ENCODE results near the gene TASP1.

Gene TASP1

DNA sequence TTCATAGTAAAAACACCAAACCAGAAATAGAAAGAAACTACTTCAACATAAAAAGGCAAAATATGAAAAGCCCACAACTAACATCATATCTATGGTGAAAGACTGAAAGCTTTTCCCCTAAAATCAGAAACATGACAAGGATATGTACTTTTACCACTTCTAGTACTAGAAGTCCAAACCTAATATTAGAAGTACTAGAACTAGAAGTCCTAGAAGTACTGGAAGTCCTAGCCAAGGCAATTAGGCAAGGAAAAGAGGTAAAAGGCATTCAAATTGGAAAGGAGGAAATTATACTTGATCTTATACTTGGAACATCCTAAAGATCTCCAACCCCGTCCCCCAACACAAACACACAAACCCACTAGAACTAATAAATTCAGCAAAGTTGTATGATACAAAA is 74.9 kb downstream of the TASP1 start:
- DNase-seq = no peak

DNA sequence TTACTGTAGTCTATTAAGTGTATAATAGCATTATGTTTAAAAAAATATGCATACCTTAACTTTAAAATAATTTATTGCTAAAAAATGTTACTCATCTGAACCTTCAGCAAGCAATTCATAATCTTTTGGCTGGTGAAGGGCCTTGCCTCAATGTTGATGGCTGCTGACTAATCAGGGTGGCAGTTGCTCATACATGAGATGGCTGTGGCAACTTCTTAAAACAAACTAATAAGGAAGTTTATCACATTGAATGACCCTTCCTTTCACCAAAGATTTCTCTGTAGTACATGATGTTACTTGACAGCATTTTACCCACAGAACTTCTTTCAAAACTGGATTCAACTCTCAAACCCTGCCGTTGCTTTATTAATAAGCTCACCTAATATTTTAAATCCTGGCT is 84.0 kb downstream of the TASP1 start:
- no peak for DNase-seq

DNA sequence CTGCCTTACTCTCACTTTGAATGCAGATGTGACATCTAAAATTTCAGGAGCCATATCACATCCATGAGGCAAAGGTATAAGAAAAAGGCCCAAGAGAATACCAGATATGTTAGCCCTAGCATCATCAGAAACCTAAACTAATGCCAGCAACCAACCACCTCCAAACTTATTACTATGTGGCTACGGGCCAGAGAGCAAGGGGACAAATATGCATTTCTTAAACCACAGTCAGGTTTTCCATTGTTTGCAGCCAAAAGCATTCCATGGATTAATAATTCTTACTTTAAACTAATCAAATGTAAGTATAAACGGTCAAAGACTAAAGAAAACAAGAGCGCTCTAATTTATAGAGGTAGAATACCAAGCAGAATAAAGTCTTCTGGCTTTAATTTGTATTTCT is 84.7 kb downstream of the TASP1 start:
- DNase-seq = no peak

DNA sequence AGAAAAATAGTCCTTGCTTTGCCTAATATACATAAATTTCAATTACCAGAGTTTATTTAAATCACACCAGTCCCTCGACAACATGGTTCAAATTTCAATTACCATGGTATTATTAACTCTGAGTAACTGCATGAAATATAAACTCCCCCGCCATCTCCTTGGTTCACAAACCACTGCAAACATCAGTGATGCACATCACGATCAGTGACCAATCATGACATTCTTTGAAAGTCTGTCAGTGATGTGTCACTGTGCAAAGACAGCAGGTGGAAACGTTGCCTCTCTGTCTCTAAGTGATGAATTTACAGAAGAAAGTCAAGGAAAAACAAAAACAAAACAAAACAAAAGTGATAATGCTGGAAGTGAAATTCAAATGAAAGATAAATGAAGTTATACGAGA is 86.7 kb downstream of the TASP1 start:
- DNase-seq = no peak

DNA sequence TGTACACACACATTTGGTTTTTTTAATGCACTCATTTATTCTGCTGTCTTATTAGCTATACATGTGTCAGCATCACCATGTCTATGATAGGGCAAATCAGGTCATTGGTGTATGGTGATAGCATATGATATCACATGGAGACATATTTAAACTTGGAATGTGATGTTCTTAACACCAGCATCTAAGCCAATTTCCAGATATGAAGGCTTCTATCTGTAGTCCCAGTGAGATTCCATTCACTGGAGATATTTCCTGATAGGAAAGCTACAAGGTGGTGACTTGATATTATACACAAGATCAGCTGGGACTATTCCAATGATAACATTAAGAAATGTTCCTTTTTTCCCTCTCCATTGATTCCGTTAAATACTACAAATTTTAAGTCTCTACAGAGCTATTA is 89.3 kb downstream of the TASP1 start:
- DNase-seq = no peak

DNA sequence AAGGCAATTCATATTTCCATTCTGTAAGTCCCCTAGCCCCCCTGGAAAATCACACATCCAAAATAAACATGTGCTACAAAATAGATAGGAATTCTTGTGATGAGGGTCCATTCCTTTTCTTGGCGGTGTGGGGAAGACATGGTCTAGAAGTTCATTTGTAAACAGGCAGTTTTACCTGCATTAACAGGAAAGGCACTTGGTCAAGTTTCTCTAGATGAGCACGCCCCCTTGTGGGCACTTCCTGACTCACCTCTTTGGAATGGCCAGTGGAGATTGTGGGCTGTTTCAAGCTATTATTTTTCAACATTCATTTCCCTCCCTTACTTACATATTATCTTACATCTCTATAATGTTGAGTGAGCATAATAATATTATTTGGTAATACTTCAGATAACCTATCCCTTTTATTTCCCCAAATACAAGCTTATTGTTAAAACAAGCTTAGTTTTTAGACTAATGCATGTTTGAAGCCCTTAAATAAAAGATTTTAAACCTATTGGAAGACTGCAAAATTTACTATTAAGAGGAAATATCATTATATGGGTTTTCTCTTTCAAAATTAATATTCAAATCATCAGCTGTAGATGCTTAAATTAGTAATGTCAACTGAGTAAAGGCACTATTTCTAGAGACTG is 92.1 kb downstream of the TASP1 start:
- DNase-seq = peak; percentile 60

DNA sequence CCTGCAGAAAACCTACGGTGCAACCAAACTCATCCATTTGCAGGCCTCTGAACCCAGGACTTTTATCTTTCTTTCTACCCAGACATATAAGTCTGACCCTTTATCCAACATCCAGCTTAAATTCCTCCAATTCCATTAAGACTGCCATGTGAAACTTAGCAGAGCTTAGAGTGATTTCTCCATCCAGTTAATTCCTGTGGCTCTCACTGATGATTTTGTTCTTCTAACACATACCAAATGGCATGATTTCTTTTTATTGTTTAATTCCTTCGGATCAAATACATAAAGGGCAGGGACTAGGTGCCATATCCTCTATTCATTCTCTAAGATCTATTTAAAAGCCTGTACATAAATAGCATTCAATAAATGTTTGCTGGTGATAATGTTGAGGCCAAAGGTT is 92.9 kb downstream of the TASP1 start:
- no peak for DNase-seq

DNA sequence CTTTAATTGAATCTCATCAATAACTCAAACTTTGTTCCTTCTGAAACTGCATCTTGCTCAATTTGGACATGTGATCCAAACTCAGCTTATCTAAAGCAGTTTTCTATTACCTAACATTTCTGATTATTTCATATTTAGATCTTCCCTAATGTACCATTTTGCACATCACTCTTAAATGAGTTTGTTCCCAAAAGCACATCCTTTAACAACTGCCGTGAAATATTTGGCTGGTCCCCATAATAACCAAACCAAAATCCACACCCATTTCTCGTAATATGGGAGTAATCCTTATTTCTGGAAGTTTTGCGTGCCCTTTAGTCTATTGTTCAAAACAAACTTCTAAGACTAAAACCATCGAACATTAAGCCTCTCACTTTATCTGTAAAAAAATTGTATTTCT is 94.9 kb downstream of the TASP1 start:
- no peak for DNase-seq

DNA sequence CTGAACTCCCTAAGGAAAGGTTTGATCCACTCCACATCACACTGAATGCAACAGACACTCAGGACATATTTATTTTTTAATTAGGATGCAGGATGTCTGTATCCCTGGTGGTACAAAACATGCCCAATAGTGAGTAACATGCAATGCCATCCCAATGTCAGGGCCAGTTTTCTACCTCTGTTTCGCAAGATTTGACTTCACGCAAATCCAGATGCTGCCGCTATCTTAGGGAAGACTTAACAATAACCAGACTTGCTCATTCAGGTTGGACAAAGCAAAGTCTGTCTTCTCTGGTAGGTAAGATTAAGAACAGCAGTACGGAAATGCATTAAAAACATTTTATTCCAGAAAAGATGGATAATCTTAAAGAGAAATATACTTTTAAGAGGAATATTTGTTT is 103.1 kb downstream of the TASP1 start:
- no peak for DNase-seq

DNA sequence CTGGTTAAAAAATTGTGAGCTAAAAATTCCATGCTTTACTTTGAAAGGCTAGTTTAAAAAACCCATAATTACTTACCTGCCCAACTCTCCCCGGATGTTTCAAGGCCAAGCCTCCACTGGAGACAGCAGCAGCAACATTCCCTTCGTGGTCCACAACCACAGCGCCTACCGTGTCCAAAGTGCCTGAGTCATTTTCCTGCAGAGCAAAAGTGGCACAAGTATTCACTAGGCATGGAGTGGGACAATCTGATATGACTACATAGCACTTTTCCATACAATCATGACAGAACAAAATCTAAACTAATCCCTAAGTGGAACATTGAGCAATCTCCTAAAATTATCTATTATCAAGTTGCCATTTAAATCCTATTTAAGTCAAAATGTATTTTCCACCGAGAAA is 104.8 kb downstream of the TASP1 start:
- no peak for DNase-seq

DNA sequence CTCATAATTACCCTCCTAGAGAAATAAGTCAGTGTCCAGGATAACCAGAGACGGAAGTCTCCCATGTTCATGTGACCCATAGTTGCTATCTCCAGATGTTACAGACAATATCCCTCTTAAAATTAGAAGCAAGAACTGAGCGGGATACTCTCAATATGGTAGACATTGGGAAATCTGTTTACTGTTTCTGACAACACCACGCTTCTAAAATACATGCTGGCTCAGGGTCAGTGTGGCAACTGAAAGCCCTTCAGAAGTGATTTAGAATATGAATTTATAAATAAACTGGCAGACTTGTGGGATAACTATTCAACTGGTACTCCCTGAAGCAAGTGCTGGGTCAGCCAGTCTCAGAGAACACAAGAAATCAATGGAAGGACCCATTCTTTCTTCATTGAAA is 108.6 kb downstream of the TASP1 start:
- DNase-seq = no peak

DNA sequence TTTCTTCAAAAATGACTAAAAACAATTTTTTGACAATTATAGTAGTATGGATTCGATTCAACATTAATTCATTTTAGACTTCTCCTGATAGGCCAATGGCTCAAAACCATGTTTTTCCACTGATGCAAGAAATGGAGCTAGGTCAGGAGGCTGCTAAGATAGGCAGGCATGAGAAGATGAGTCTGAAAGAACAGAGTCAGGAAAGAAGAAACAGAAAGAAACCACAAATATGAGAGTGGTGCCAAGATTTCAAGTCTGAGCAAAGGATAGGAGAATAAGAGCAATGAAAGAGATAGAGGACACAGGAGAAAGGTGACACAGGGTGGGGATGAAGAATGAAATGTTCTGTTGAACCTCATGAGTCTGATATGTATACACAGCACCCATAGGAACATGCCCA is 112.2 kb downstream of the TASP1 start:
- DNase-seq = no peak

DNA sequence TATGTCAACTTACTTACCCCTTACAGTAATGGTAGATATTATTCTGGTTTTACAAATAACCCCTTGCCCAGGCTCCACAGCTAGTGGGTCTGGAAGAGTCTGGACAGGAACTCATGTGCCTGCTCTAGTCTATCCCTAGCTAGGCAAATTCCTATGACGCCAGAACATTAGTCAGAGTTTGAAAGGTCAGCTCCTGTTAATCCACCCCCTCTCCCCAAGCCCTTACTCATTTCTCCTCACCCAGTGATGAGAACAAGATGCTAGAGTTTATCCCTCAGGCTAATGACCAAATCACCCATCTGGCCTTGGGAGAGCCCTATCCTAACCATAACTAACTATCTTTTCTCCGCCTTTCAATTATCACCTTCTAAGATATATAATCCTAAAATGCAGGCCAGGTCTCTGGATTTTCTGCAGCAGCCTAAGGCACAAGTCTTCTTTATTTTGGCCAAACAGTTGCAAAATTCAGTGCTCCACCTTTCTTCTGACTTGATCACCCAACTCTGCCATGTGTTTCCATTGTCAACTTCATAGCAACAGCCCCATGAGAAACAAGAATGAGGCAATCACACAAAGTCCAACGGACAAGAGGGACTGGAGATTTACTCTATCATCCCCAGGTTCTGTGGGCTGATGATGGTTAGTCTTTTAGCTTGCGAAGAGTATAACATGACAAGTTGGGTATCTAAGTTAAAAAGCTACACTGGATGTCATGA is 113.3 kb downstream of the TASP1 start:
- no peak for DNase-seq

DNA sequence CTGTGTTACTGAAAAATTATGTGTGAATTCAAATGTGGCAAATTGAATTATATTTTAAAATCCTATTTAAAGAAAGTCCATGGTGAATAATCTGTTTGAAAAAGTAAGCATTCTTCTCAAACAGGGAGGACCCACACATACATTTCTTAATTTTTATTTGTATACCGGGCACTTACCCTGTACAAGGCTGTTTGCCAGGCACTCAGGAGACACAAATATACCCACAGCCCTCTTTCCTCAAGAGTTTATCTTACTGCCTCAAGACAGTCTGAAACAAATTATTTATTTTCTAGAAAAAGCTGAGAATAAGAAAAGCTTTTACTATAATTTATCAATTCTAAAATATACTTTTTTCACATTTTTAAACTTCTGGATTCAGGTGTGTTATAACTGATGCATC is 114.4 kb downstream of the TASP1 start:
- no peak for DNase-seq

DNA sequence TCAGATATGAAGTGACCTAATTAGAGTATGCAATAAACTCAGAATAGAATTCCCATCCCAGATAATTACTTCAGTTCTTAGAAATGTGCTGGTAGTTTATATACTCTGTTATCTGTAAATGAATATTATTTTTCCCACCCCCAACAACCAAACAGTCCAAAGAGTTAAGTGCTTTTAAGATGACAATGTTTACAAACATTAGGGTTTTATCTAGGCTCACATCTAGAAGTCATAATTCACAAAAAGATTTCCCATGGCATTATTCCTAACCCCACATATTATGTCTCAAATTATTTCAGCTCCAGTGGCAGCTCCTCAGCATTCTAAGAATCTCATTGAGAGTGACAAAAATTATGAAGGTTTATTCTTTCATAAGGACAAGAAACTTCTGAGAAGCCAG is 120.9 kb downstream of the TASP1 start:
- DNase-seq = no peak

DNA sequence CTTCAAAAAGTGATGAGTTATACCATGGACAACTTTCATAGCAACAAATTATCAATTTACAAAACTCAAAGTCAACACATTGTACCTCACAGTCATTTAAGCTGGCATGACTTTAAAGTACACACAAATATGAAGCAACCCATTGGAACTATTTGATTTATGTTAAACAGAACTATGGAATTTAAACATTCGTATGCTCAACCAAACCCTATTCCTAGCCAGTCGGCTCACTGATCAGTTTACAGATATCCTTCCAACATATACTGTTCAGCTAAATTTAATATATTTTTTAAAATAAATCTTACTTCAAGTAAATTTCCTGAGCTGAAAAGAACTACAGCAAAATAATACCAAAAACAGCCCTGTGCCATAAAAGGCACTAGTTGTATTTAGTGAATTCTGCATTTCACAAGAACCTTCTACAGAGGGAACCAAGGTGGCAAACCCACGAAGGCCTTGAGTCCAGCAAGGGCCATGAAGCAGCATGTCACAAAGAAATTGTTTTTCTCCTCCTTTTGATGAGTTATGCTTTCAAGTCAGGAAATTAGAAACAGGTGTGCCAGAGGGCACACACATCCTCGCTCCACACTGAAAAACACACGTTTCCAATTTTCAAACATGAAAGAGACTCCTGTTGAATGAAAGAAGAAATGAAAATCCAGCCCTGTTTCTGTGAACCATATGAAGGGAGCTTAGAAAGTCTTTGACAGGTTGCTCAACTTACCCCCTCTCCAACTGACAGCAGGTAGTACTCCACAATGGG is 122.8 kb downstream of the TASP1 start:
- no peak for DNase-seq

DNA sequence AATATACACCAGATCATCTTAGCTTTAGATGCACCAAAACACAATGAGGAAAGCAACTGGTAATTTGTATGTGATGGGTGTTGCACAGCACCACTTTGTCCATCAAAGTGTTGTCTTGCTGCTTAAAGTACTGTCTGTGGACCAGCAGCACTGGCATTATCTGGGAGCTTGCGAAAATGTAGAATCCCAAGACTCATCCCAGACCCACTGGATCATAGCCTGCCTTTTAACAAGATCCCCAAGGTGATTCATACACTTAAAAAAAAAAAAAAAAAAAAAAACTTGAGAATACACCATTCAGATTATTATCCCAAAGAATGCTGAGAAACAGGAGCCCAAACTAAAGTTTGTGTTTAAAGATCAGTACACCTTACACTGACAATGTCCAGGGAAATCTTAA is 123.4 kb downstream of the TASP1 start:
- no peak for DNase-seq

DNA sequence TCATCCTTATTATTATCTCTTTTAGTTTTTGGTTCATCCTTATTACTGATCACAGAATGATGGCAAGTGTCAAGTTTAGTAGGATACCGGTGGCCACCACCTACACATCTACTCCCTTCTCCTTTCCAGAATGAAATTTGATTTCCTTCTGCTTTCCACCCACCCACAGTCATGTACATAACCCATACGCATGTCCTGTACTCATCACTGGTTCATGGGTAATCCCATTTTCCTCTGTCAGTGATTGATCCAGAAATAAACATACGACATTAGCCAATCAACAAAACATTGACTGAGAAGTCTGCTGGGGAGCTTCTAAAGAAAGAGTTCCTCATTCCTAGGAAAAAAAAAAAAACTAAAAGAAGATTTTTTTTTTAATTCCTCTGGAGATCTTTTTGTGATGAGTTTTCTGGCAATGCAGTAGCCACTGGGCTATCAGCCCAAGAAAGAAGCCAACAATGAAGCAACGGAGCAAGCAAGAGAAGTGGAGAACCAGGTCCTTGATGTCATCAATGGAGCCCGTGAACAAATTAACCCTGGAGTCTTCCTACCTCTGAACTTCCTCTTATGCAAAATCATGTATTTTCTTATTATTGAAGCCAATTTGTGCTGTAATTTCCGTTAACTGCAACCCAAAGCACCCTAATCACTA is 127.8 kb downstream of the TASP1 start:
- DNase-seq = no peak

DNA sequence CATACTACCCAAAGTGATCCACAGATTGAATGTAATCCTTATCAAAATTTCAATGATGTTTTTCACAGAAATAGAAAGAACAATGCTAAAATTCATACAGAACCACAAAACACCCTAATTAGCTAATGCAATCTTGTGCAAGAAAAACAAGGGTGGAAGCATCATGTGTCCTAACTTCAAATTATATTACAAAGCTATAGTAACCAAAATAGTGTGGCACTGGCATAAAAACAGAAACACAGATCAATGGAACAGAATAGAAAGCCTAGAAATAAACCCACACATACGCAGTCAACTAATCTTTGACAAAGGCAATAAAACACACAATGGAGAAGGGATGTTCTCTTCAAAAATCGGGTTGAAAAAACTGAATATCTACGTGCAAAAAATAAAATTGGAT is 131.1 kb downstream of the TASP1 start:
- no peak for DNase-seq

DNA sequence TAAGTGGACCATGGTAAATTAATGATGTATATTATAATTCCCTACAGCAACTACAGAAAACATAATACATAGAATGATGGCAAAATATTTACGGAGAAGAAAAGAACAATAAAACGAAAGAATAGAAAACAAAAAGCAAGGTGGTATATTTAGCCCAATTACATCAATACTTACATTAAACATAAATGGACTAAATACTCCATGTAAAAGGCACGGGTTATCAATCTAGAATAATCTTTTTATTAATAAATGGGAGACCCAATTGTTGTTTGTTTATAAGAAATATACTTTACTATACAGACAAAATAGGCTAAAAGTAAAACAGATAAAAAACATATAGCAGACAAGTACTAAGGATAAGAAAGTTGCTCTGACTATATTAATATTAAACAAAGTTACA is 137.2 kb downstream of the TASP1 start:
- DNase-seq = no peak

DNA sequence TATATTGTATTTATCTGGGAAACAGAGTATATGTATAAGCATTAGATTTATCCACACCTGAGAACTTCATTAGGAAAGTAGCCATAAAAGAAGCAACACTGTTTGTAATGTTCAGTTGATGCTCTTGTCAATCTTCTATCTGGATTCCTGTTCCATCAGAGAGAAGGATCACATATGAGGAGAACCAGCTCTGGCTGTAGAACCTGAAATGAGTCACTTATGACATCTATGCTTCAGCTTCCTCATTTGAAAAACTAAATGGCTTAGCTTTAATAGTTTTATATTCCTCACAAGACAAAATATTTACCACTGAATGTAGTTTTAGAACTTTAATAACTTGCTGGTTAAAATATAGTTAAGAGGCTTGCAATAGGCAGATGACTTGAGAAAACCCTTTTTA is 144.7 kb downstream of the TASP1 start:
- no peak for DNase-seq

DNA sequence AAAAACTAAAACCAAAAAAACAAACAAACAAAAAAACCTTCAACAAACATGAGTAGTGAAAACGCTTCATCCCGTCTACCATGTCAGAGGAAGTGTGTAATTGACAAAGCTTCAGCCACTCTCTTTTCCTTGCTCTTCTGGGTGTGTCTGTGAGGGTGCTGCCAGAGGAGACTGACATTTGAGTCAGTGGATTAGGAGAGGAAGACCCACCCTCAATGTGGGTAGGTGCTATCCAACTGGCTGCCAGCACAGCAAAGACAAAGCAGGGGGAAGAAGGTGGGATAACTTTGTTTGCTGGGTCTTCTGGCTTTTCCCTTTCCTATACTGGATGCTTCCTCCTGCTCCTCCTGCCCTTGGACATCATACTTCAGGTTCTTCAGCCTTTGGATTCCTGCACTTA is 145.6 kb downstream of the TASP1 start:
- no peak for DNase-seq

DNA sequence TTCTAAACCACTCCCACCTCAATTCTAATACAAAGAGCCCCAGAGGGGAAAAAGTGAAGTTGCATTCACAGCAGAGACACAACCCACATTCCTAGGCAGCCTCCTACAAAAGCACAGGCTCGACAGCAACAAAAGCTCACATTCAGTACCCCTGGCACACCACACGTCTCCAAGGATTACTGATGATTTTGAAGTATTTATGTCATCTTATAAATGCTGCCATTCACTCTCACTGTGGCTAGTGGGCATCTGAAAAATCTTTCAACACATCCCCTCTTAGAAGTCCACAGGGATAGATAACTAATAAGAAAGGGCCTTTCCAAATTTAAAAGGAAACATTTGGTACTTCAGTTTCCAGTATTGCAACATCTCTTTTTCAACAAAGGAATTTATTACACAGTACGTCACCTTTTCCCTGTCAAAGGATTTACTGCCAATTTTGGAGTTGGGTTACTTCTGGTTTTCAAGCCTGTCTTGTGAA is 146.7 kb downstream of the TASP1 start:
- DNase-seq = no peak

DNA sequence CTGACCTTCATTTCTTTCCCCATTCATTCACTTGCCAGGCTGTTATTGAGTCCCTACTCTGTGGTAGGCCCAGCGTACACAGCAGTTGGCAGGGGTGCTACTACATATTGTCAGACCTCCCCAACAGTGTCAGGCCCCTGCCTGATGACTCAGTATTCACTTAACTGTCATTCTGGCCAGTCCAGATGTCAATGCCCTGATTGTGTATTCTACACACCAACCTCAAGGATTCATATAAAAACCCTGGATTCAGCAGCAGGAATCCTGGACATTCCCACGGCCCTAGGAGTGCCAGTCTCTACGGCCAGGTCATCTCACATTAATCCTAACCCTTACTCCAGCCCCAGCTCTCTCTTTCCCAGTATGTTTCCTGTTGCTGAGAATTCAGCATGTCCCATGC is 151.5 kb downstream of the TASP1 start:
- no peak for DNase-seq

Measured in activated T-cell treated with anti-CD3 and anti-CD28 coated beads, Interleukin-2, amount 50 U/mL, for 1 hour (primary cell).